NT2/D1 (cell line): ENCODE measurements around the gene JAM2.
A peak's percentile ranks its signal among the peaks of the same experiment; 100 is the strongest.

Experiments
- YY1 ChIP-seq: IDR thresholded peaks from 2 replicates; pipeline ENCODE4 v1.6.1; 2011; ENCODE audit not compliant: insufficient read length, insufficient read depth
- ZNF274 ChIP-seq: IDR thresholded peaks from 2 replicates; pipeline ENCODE4 v1.6.1; 2011; ENCODE audit warnings: mild to moderate bottlenecking, low read depth, low read length

DNA sequence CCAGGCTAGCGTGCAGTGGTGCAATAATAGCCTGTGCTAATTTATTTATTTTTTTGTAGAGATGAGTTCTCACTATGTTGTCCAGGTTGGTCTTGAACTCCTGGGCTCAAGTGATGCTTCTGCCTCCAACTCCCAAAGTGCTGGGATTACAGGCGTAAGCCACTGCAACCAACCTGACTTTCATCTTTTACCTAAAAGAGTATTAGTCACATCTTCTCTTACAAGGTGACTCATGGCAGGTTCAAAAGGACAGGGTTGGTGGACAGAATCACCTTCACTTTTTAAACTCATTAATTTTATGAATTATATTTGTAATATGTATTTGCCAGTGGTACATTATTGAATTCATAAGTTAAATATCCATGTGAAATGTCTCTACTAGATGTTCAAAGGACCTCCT, 18.1 kb downstream of the JAM2 start:
- no peak for TF ChIP-seq YY1
- TF ChIP-seq ZNF274, result 0 out of 2 replicates have a peak, but pooled peaks have one; percentile 34
